Measurements from ENCODE around the gene CELF5. TPM values are rescaled to one million over a fixed set of nuclear protein-coding genes. Genes with fewer than 3 reads are reported as not detected.

The CELF5 gene
- total RNA-seq, 4 donors from 2014 or later = not detected

- no peak overlapping the region for H3K4me3 ChIP-seq
- peaks cover 76% of the 10 kb centered on the region for H3K27me3 ChIP-seq
- ATAC-seq = no peak
- TF ChIP-seq EP300 (IDR thresholded peaks at IDR 0.05) = no peak
- no peak for TF ChIP-seq CTCF (IDR thresholded peaks at IDR 0.05)
- TF ChIP-seq POLR2AphosphoS5 (IDR thresholded peaks at IDR 0.05) = no peak
- H3K36me3 ChIP-seq = no peaks in the 10 kb centered on the region
- WGBS, 2 donors (ENCODE audit: low coverage in 1 of 2) = 74 to 91% methylated on average over 4 to 5 of the region's 5 CpGs
- peaks cover 0 to 10% (median 0%) of the 10 kb centered on the region in 3 donors for H3K4me1 ChIP-seq
- H3K27ac ChIP-seq = no peak overlapping the region
- no peaks in the 10 kb centered on the region for H3K9me3 ChIP-seq
These were observed 1.8 kb upstream of the CELF5 start for GRCh38 chr19:3222709-3223108.

GRCh38 chr19:3225169-3225485 is 666 bp downstream of the CELF5 start:
- no peak for ATAC-seq
- Histone ChIP-seq H3K4me1 (peaks cover 0 to 10% (median 0%) of the 10 kb centered on the region in 3 donors), H3K4me3 (no peak overlapping the region), H3K27ac (no peak overlapping the region), H3K27me3 (peaks cover 100% of the 10 kb centered on the region), H3K9me3 (no peaks in the 10 kb centered on the region), H3K36me3 (no peaks in the 10 kb centered on the region)
- TF ChIP-seq EP300 (IDR thresholded peaks at IDR 0.05) = no peak
- no CpG with 5 or more reads among the region's 9 CpGs for WGBS, 2 donors (ENCODE audit: low coverage in 1 of 2)

- no peak overlapping the region for H3K27ac ChIP-seq
- no peaks in the 10 kb centered on the region for H3K36me3 ChIP-seq
- no peak overlapping the region for H3K4me3 ChIP-seq
- H3K27me3 ChIP-seq = peaks cover 100% of the 10 kb centered on the region
- H3K9me3 ChIP-seq = no peaks in the 10 kb centered on the region
- TF ChIP-seq POLR2A (IDR thresholded peaks at IDR 0.05) (no peak), POLR2AphosphoS5 (IDR thresholded peaks at IDR 0.05) (no peak), EP300 (IDR thresholded peaks at IDR 0.05) (no peak), CTCF (IDR thresholded peaks at IDR 0.05) (no peak)
- no peak for ATAC-seq
- 50% methylated on average over 2 of the region's 16 CpGs; no CpG with 5 or more reads in 1 of the 2 donors for whole genome bisulfite sequencing, 2 donors (ENCODE audit: low coverage in 1 of 2)
- H3K4me1 ChIP-seq = peaks cover 0 to 10% (median 0%) of the 10 kb centered on the region in 3 donors
These were observed 1.2 kb downstream of the CELF5 start for GRCh38 chr19:3225677-3226093.

- no peak for TF ChIP-seq POLR2A (IDR thresholded peaks at IDR 0.05)
- no peak for TF ChIP-seq EP300 (IDR thresholded peaks at IDR 0.05)
- no peak for TF ChIP-seq POLR2AphosphoS5 (IDR thresholded peaks at IDR 0.05)
- TF ChIP-seq CTCF (IDR thresholded peaks at IDR 0.05) = no peak
- H3K27me3 ChIP-seq = peaks cover 100% of the 10 kb centered on the region
- H3K36me3 ChIP-seq = no peaks in the 10 kb centered on the region
- 80% methylated on average over 2 of the region's 12 CpGs; no CpG with 5 or more reads in 1 of the 2 donors for WGBS, 2 donors (ENCODE audit: low coverage in 1 of 2)
- peaks cover 0 to 10% (median 0%) of the 10 kb centered on the region in 3 donors for H3K4me1 ChIP-seq
- H3K4me3 ChIP-seq = no peak overlapping the region
- no peak for ATAC-seq
- H3K27ac ChIP-seq = no peak overlapping the region
- no peaks in the 10 kb centered on the region for H3K9me3 ChIP-seq
These were observed 2.7 kb downstream of the CELF5 start for GRCh38 chr19:3227054-3227626.

- WGBS, 2 donors (ENCODE audit: low coverage in 1 of 2) = 0 to 10% methylated on average over 1 to 2 of the region's 9 CpGs
- Histone ChIP-seq H3K4me3 (no peak overlapping the region), H3K4me1 (peaks cover 0 to 6% (median 0%) of the 10 kb centered on the region in 3 donors), H3K9me3 (no peaks in the 10 kb centered on the region), H3K27ac (no peak overlapping the region), H3K36me3 (no peaks in the 10 kb centered on the region), H3K27me3 (peaks cover 100% of the 10 kb centered on the region)
- TF ChIP-seq POLR2A (IDR thresholded peaks at IDR 0.05) (no peak), EP300 (IDR thresholded peaks at IDR 0.05) (no peak), CTCF (IDR thresholded peaks at IDR 0.05) (no peak), POLR2AphosphoS5 (IDR thresholded peaks at IDR 0.05) (no peak)
- no peak for ATAC-seq
These were observed 4.9 kb downstream of the CELF5 start for GRCh38 chr19:3229346-3229743.
